Measurements from ENCODE around the gene AGTR2. TPM values are rescaled to one million over a fixed set of nuclear protein-coding genes. Genes with fewer than 3 reads are reported as not detected.
"Not testable (repeated sequence)": the region's sequence is repeated elsewhere in the genome, so short reads cannot be mapped to it uniquely, and the experiment has no call there.

AGTR2 gene
- not detected for total RNA-seq

- Mint-ChIP-seq H3K27me3 (no peaks in the 10 kb centered on the region), H3K36me3 (no peaks in the 10 kb centered on the region), H3K4me1 (no peaks in the 10 kb centered on the region), H3K4me3 (no peak within 1 kb of the TSS), H3K9me3 (peaks cover 1% of the 10 kb centered on the region), H3K27ac (no peak within 1 kb of the TSS)
- no peak for DNase-seq
These were observed at the start of gene AGTR2 for GRCh38 chrX:116170511-116170910. Gene AGTR2 (plus strand): TSS chrX:116170744. CDS start chrX:116172281, 1,537 bp downstream.

- H3K9me3 Mint-ChIP-seq, result peaks cover 1% of the 10 kb centered on the region
- no peaks in the 10 kb centered on the region for H3K27me3 Mint-ChIP-seq
- no peak for DNase-seq
These were observed 35.3 kb upstream of the AGTR2 start for GRCh38 chrX:116135277-116135676.

GRCh38 chrX:116141270-116141669 is 29.3 kb upstream of the AGTR2 start:
- not testable (repeated sequence) for H3K36me3 Mint-ChIP-seq, DNase-seq, H3K27ac Mint-ChIP-seq, H3K27me3 Mint-ChIP-seq, H3K4me1 Mint-ChIP-seq, H3K9me3 Mint-ChIP-seq, H3K4me3 Mint-ChIP-seq

More at GRCh38 chrX:116135277-116135676, 35.3 kb upstream of the AGTR2 start:
- Mint-ChIP-seq H3K4me1 (no peaks in the 10 kb centered on the region), H3K36me3 (no peaks in the 10 kb centered on the region), H3K27ac (no peak overlapping the region), H3K4me3 (no peak overlapping the region)

- no peak overlapping the region for H3K4me3 Mint-ChIP-seq
- no peak for DNase-seq
- no peaks in the 10 kb centered on the region for H3K27me3 Mint-ChIP-seq
- H3K36me3 Mint-ChIP-seq, result no peaks in the 10 kb centered on the region
- peaks cover 1% of the 10 kb centered on the region for H3K9me3 Mint-ChIP-seq
- no peaks in the 10 kb centered on the region for H3K4me1 Mint-ChIP-seq
- no peak overlapping the region for H3K27ac Mint-ChIP-seq
These were observed 27.6 kb upstream of the AGTR2 start for GRCh38 chrX:116142976-116143375.

GRCh38 chrX:116172976-116173375 is 2.4 kb downstream of the AGTR2 start:
- H3K27me3 Mint-ChIP-seq, result no peaks in the 10 kb centered on the region
- no peaks in the 10 kb centered on the region for H3K36me3 Mint-ChIP-seq
- no peak for DNase-seq
- H3K9me3 Mint-ChIP-seq, result no peaks in the 10 kb centered on the region
- H3K27ac Mint-ChIP-seq, result no peak overlapping the region
- no peak overlapping the region for H3K4me3 Mint-ChIP-seq
- no peaks in the 10 kb centered on the region for H3K4me1 Mint-ChIP-seq

GRCh38 chrX:116181300-116181699 is 10.8 kb downstream of the AGTR2 start:
- no peak overlapping the region for H3K4me3 Mint-ChIP-seq
- no peaks in the 10 kb centered on the region for H3K27me3 Mint-ChIP-seq
- H3K9me3 Mint-ChIP-seq, result no peaks in the 10 kb centered on the region
- no peak overlapping the region for H3K27ac Mint-ChIP-seq
- DNase-seq, result no peak
- no peaks in the 10 kb centered on the region for H3K36me3 Mint-ChIP-seq
- no peaks in the 10 kb centered on the region for H3K4me1 Mint-ChIP-seq

- Mint-ChIP-seq H3K4me1 (no peaks in the 10 kb centered on the region), H3K36me3 (no peaks in the 10 kb centered on the region), H3K4me3 (no peak overlapping the region), H3K27ac (no peak overlapping the region), H3K9me3 (peaks cover 4% of the 10 kb centered on the region), H3K27me3 (no peaks in the 10 kb centered on the region)
- DNase-seq, result no peak
These were observed 14.6 kb downstream of the AGTR2 start for GRCh38 chrX:116185163-116185562.

- H3K36me3 Mint-ChIP-seq, result no peaks in the 10 kb centered on the region
- no peak overlapping the region for H3K4me3 Mint-ChIP-seq
- no peaks in the 10 kb centered on the region for H3K9me3 Mint-ChIP-seq
- no peaks in the 10 kb centered on the region for H3K4me1 Mint-ChIP-seq
- no peak overlapping the region for H3K27ac Mint-ChIP-seq
- DNase-seq, result no peak
- H3K27me3 Mint-ChIP-seq, result no peaks in the 10 kb centered on the region
These were observed 24.1 kb downstream of the AGTR2 start for GRCh38 chrX:116194649-116195048.

GRCh38 chrX:116198235-116198634 is 27.7 kb downstream of the AGTR2 start:
- Mint-ChIP-seq H3K4me1 (no peaks in the 10 kb centered on the region), H3K27ac (no peak overlapping the region), H3K9me3 (no peaks in the 10 kb centered on the region), H3K27me3 (peaks cover 3% of the 10 kb centered on the region), H3K36me3 (no peaks in the 10 kb centered on the region), H3K4me3 (no peak overlapping the region)
- no peak for DNase-seq

GRCh38 chrX:116198810-116199209 is 28.3 kb downstream of the AGTR2 start:
- Mint-ChIP-seq H3K36me3 (no peaks in the 10 kb centered on the region), H3K27me3 (peaks cover 3% of the 10 kb centered on the region), H3K4me1 (no peaks in the 10 kb centered on the region), H3K4me3 (no peak overlapping the region), H3K9me3 (no peaks in the 10 kb centered on the region), H3K27ac (no peak overlapping the region)
- no peak for DNase-seq

GRCh38 chrX:116204932-116205331 is 34.4 kb downstream of the AGTR2 start:
- Mint-ChIP-seq H3K4me3 (no peak overlapping the region), H3K9me3 (no peaks in the 10 kb centered on the region), H3K4me1 (no peaks in the 10 kb centered on the region), H3K36me3 (no peaks in the 10 kb centered on the region), H3K27ac (no peak overlapping the region), H3K27me3 (peaks cover 3% of the 10 kb centered on the region)
- no peak for DNase-seq

- Mint-ChIP-seq H3K27me3 (no peaks in the 10 kb centered on the region), H3K36me3 (no peaks in the 10 kb centered on the region), H3K4me3 (no peak overlapping the region), H3K4me1 (no peaks in the 10 kb centered on the region), H3K27ac (no peak overlapping the region), H3K9me3 (peaks cover 1% of the 10 kb centered on the region)
- DNase-seq, result no peak
These were observed 42.7 kb downstream of the AGTR2 start for GRCh38 chrX:116213262-116213661.

- not testable (repeated sequence) for DNase-seq, H3K4me1 Mint-ChIP-seq, H3K9me3 Mint-ChIP-seq, H3K27me3 Mint-ChIP-seq, H3K4me3 Mint-ChIP-seq, H3K36me3 Mint-ChIP-seq, H3K27ac Mint-ChIP-seq
These were observed 46.5 kb downstream of the AGTR2 start for GRCh38 chrX:116217080-116217479.

Data from activated naive CD8-positive, alpha-beta T cell treated with anti-CD3 and anti-CD28 coated beads for 36 hours (primary cell).